ENCODE data around the gene BIVM. TPM values are rescaled to one million over a fixed set of nuclear protein-coding genes. Genes with fewer than 3 reads are reported as not detected.
A peak's percentile ranks its signal among the peaks of the same experiment; 100 is the strongest.

The BIVM gene
- total RNA-seq, 1 experiment from 2014 or later: 14.9 TPM

DNA sequence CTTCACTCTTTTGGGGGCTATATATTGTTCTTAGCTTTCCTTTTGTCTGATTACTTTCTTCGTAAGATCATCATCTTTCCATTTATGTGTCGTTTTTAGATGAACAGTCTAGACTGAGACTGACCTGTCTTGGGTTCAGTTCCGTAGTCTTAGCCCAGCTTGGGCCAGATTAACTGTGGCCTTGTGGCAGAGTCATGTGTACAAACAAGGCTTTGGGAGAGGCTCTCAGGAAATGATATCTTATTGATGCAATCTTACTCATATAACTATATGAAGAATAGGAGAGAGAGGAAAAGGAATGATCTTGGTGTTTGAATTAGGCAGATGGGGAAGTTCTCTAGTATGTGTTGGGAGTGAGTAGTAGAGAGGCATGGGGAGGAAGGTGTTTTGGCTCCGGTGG, 40.1 kb downstream of the BIVM start:
- H3K27me3 Mint-ChIP-seq (ENCODE audit: insufficient read depth, unreplicated experiment): no peaks in the 10 kb centered on the region
- H3K4me3 ChIP-seq (ENCODE audit: low read depth, low read length): no peak overlapping the region
- ChIA-PET POLR2A (no interaction called here), CTCF (no interaction called here)
- no peak for DNase-seq
- TF ChIP-seq, protein P1, sequence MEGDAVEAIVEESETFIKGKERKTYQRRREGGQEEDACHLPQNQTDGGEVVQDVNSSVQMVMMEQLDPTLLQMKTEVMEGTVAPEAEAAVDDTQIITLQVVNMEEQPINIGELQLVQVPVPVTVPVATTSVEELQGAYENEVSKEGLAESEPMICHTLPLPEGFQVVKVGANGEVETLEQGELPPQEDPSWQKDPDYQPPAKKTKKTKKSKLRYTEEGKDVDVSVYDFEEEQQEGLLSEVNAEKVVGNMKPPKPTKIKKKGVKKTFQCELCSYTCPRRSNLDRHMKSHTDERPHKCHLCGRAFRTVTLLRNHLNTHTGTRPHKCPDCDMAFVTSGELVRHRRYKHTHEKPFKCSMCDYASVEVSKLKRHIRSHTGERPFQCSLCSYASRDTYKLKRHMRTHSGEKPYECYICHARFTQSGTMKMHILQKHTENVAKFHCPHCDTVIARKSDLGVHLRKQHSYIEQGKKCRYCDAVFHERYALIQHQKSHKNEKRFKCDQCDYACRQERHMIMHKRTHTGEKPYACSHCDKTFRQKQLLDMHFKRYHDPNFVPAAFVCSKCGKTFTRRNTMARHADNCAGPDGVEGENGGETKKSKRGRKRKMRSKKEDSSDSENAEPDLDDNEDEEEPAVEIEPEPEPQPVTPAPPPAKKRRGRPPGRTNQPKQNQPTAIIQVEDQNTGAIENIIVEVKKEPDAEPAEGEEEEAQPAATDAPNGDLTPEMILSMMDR (IDR thresholded peaks at IDR 0.05; ENCODE audit: insufficient read depth in 1 of 2, low read depth in 1 of 2, low read length in 1 of 2, severe bottlenecking in 1 of 2, unreplicated experiment in 1 of 2): no peak
- no TSS peak for BruUV-seq (replicated peaks)
- H3K9me3 ChIP-seq: no peaks in the 10 kb centered on the region
- H3K4me1 ChIP-seq: no peaks in the 10 kb centered on the region
- H3K9me3 Mint-ChIP-seq (ENCODE audit: unreplicated experiment): no peaks in the 10 kb centered on the region
- H3K4me1 Mint-ChIP-seq (ENCODE audit: low read depth, unreplicated experiment): peaks cover 7% of the 10 kb centered on the region
- no peak overlapping the region for H3K27ac Mint-ChIP-seq (ENCODE audit: unreplicated experiment)
- H3K4me3 Mint-ChIP-seq (ENCODE audit: unreplicated experiment): no peak overlapping the region
- intact Hi-C loops (cut with micrococcal nuclease; ENCODE audit: unreplicated experiment): no loop called here
- H3K27me3 ChIP-seq (replicated peaks; ENCODE audit: control insufficient read depth, insufficient read depth, low read length): no peaks in the 10 kb centered on the region
- H3K36me3 Mint-ChIP-seq (ENCODE audit: insufficient read depth, unreplicated experiment): no peaks in the 10 kb centered on the region
- H3K36me3 ChIP-seq (ENCODE audit: control insufficient read depth, insufficient read depth, low read length): no peaks in the 10 kb centered on the region

DNA sequence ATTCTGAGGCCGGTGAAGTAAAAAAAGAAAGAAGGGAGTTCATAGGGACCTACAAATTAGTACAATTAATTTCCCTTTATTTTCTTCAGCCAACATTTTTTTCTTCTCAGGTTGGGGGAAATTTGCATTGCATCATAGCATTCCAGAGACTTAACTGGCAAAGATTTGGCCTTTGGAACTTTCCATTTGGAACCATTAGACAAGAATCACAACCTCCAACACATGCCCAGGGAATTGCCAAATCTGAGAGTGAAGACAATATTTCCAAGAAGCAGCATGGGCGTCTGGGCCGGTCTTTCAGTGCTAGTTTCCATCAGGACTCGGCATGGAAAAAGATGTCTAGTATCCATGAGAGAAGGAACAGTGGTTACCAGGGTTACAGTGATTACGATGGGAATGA, 40.5 kb downstream of the BIVM start:
- no peak for DNase-seq
- H3K27me3 Mint-ChIP-seq (ENCODE audit: insufficient read depth, unreplicated experiment): no peaks in the 10 kb centered on the region
- BruUV-seq (replicated peaks): no TSS peak
- H3K36me3 Mint-ChIP-seq (ENCODE audit: insufficient read depth, unreplicated experiment): no peaks in the 10 kb centered on the region
- ChIA-PET CTCF (no interaction called here), POLR2A (no interaction called here)
- no peak overlapping the region for H3K4me3 Mint-ChIP-seq (ENCODE audit: unreplicated experiment)
- intact Hi-C loops (cut with micrococcal nuclease; ENCODE audit: unreplicated experiment): no loop called here
- no peak overlapping the region for H3K27ac Mint-ChIP-seq (ENCODE audit: unreplicated experiment)
- Histone ChIP-seq H3K27me3 (replicated peaks; ENCODE audit: control insufficient read depth, insufficient read depth, low read length) (no peaks in the 10 kb centered on the region), H3K4me3 (ENCODE audit: low read depth, low read length) (no peak overlapping the region), H3K4me1 (no peaks in the 10 kb centered on the region), H3K9me3 (no peaks in the 10 kb centered on the region), H3K36me3 (ENCODE audit: control insufficient read depth, insufficient read depth, low read length) (no peaks in the 10 kb centered on the region)
- no peaks in the 10 kb centered on the region for H3K9me3 Mint-ChIP-seq (ENCODE audit: unreplicated experiment)
- peaks cover 7% of the 10 kb centered on the region for H3K4me1 Mint-ChIP-seq (ENCODE audit: low read depth, unreplicated experiment)
- TF ChIP-seq, protein P1 (IDR thresholded peaks at IDR 0.05; ENCODE audit: insufficient read depth in 1 of 2, low read depth in 1 of 2, low read length in 1 of 2, severe bottlenecking in 1 of 2, unreplicated experiment in 1 of 2): no peak

DNA sequence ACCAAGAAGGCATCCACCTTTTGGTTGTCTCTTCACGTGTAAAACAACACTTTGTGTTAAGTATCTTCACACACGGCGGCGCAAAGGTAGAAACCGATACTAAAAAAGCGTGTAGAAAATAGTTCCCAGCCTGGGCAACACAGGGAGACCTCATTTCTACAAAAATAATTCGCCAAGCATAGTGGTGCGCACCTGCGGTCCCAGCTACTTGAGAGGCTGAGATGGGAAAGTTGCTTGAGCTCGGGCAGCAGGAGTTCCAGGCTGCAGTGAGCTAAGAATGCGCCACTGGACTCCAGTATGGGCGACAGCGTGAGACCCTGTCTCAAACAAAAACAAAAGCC, 46.3 kb downstream of the BIVM start:
- H3K4me3 Mint-ChIP-seq (ENCODE audit: unreplicated experiment): peak overlapping the region; percentile 77
- TF ChIP-seq, protein P1 (IDR thresholded peaks at IDR 0.05; ENCODE audit: insufficient read depth in 1 of 2, low read depth in 1 of 2, low read length in 1 of 2, severe bottlenecking in 1 of 2, unreplicated experiment in 1 of 2): no peak
- ChIA-PET CTCF (interaction anchor here (0.7 to 1.8 kb wide), 6 partner anchors 45 to 264 kb away, joined by 3 to 13 read pairs (median 6); partner anchors contain the start of gene TEX30), POLR2A (interaction anchor here (1.0 to 1.6 kb wide), 4 partner anchors 44 to 249 kb away, joined by 3 to 12 read pairs (median 10); partner anchors contain the start of genes TEX30 and TPP2)
- DNase-seq: no peak
- no peaks in the 10 kb centered on the region for H3K27me3 Mint-ChIP-seq (ENCODE audit: insufficient read depth, unreplicated experiment)
- Histone ChIP-seq H3K36me3 (ENCODE audit: control insufficient read depth, insufficient read depth, low read length) (no peaks in the 10 kb centered on the region), H3K4me3 (ENCODE audit: low read depth, low read length) (peak overlapping the region; percentile 70), H3K9me3 (no peaks in the 10 kb centered on the region), H3K4me1 (no peaks in the 10 kb centered on the region), H3K27me3 (replicated peaks; ENCODE audit: control insufficient read depth, insufficient read depth, low read length) (no peaks in the 10 kb centered on the region)
- BruUV-seq (replicated peaks): TSS peak; percentile 96
- intact Hi-C loops (cut with micrococcal nuclease; ENCODE audit: unreplicated experiment): loop anchor here (1.0 to 5.0 kb wide), 3 partner anchors 193 to 383 kb away; partner anchors contain the start of gene TPP2
- no peaks in the 10 kb centered on the region for H3K4me1 Mint-ChIP-seq (ENCODE audit: low read depth, unreplicated experiment)
- H3K27ac Mint-ChIP-seq (ENCODE audit: unreplicated experiment): peak overlapping the region; percentile 92
- H3K36me3 Mint-ChIP-seq (ENCODE audit: insufficient read depth, unreplicated experiment): peaks cover 9% of the 10 kb centered on the region
- no peaks in the 10 kb centered on the region for H3K9me3 Mint-ChIP-seq (ENCODE audit: unreplicated experiment)
